Testis (tissue), 2 donors: ENCODE results near the gene LRIG1.

ENCODE experiments used
- CTCF ChIP-seq, 3 experiments: fragments of 450-650 bp in 2 of 3; fragments of 200-600 bp in 1 of 3; sonication (generic) in 1 of 3; IDR thresholded peaks; one replicate each; pipeline ENCODE4 v1.5.1; 2016 to 2019; ENCODE audit warnings: antibody characterized with exemption in 3 of 3, mild to moderate bottlenecking in 2 of 3, moderate library complexity in 1 of 3
- POLR2A ChIP-seq: fragments of 450-650 bp; IDR thresholded peaks from one replicate; pipeline ENCODE4 v1.6.1; 2017; ENCODE audit warnings: antibody characterized with exemption, mild to moderate bottlenecking, moderate library complexity

GRCh38 chr3:66497985-66498671, 2.7 kb downstream of the LRIG1 start:
- no peak for TF ChIP-seq CTCF (IDR thresholded peaks at IDR 0.05)
- TF ChIP-seq POLR2A = no peak
